GM23248 (cell line): ENCODE measurements around the gene SGF29.
"Not testable (repeated sequence)": the region's sequence is repeated elsewhere in the genome, so short reads cannot be mapped to it uniquely, and the experiment has no call there.

ENCODE experiments used
- EZH2 ChIP-seq: fragments of 200-600 bp; sonication (generic); IDR thresholded peaks from 2 replicates; pipeline ENCODE4 v1.6.1; 2018; ENCODE audit warnings: antibody characterized with exemption, mild to moderate bottlenecking; ENCODE audit not compliant: insufficient read depth, poor library complexity, severe bottlenecking
- EZH2phosphoT487 ChIP-seq: fragments of 200-600 bp; sonication (generic); IDR thresholded peaks from 2 replicates; pipeline ENCODE4 v1.6.1; 2018; ENCODE audit warnings: antibody characterized with exemption, moderate library complexity, mild to moderate bottlenecking, low read depth; ENCODE audit not compliant: insufficient read depth

DNA sequence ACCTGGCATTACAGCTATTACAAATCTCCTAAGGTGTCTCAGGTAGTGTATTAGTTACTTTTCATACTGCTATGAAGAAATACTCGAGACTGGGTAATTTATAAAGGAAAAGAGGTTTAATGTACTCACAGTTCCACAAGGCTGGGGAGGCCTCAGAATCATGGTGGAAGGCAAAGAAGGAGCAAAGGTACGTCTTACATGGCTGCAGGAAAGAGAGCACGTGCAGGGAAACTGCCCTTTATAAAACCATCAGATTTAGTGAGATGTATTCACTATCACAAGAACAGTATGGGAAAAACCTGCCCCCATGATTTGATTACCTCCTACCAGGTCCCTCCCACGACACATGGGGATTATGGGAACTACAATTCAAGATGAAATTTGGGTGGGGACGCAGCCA is 77.2 kb downstream of the SGF29 start:
- not testable (repeated sequence) for TF ChIP-seq EZH2, EZH2phosphoT487
